KOPT-K1 (cell line): ENCODE data around the gene RHEX.

Experiments used
- H3K27ac ChIP-seq: fragments of 200-600 bp; sonication (generic); 2 replicates; pipeline ENCODE4 v1.5.1; 2016; ENCODE audit warnings: antibody characterized with exemption, mild to moderate bottlenecking, low read depth, low read length; ENCODE audit not compliant: poor library complexity, severe bottlenecking
- H3K36me3 ChIP-seq: fragments of 200-600 bp; sonication (generic); 2 replicates; pipeline ENCODE4 v1.5.1; 2017; ENCODE audit warnings: antibody characterized with exemption, mild to moderate bottlenecking, low read length, moderate library complexity; ENCODE audit not compliant: insufficient read depth
- H3K9me3 ChIP-seq: fragments of 200-600 bp; sonication (generic); 2 replicates; pipeline ENCODE4 v1.5.1; 2017; ENCODE audit warnings: antibody characterized with exemption, low read length, mild to moderate bottlenecking; ENCODE audit not compliant: insufficient read depth, poor library complexity, severe bottlenecking

RHEX gene

GRCh38 chr1:206109718-206110117 lies 56.7 kb downstream of the RHEX start:
- H3K36me3 ChIP-seq: no peaks in the 10 kb centered on the region
- no peaks in the 10 kb centered on the region for H3K9me3 ChIP-seq
- no peak overlapping the region for H3K27ac ChIP-seq

- Histone ChIP-seq H3K36me3 (no peaks in the 10 kb centered on the region), H3K9me3 (no peaks in the 10 kb centered on the region), H3K27ac (no peak overlapping the region)
These were observed 57.2 kb downstream of the RHEX start for GRCh38 chr1:206110161-206110560.

GRCh38 chr1:206110820-206111219 lies 57.8 kb downstream of the RHEX start:
- no peaks in the 10 kb centered on the region for H3K36me3 ChIP-seq
- no peak overlapping the region for H3K27ac ChIP-seq
- no peaks in the 10 kb centered on the region for H3K9me3 ChIP-seq

DNA sequence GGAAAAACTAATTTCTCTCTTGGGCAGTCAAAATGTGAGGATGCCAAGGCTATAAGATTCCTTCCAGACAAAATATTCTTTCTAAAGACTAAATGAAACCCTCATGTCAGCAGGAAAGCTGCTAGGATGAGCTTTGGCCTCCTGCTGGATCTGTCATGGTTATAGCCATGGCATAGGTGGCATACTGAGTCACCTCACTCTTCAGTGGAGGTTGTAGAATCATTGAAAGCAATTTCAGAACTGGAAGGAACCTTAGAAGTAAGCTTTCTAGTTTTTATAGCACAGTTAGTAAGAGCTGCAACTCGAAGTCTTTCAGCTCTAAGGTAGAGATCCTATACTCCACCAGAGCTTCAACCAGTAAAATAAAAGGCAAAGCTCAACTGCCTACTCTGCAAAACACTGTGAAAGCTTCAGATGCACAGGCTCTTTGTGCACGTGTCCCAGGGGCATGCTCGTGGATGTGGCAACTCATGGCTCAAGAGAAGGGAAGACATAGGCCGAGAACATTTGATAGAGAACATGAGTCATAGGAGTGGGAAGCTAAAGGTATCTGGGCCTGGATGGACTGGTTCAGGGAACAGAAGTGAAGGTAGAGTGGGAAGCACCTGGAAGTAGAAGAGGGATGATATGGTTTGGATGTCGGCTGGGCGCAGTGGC lies 58.4 kb downstream of the RHEX start:
- H3K36me3 ChIP-seq: no peaks in the 10 kb centered on the region
- H3K27ac ChIP-seq: no peak overlapping the region

GRCh38 chr1:206112600-206113301 lies 59.8 kb downstream of the RHEX start:
- Histone ChIP-seq H3K36me3 (no peaks in the 10 kb centered on the region), H3K9me3 (no peaks in the 10 kb centered on the region), H3K27ac (no peak overlapping the region)

More for the DNA sequence above, 58.4 kb downstream of the RHEX start:
- H3K9me3 ChIP-seq: no peaks in the 10 kb centered on the region

DNA sequence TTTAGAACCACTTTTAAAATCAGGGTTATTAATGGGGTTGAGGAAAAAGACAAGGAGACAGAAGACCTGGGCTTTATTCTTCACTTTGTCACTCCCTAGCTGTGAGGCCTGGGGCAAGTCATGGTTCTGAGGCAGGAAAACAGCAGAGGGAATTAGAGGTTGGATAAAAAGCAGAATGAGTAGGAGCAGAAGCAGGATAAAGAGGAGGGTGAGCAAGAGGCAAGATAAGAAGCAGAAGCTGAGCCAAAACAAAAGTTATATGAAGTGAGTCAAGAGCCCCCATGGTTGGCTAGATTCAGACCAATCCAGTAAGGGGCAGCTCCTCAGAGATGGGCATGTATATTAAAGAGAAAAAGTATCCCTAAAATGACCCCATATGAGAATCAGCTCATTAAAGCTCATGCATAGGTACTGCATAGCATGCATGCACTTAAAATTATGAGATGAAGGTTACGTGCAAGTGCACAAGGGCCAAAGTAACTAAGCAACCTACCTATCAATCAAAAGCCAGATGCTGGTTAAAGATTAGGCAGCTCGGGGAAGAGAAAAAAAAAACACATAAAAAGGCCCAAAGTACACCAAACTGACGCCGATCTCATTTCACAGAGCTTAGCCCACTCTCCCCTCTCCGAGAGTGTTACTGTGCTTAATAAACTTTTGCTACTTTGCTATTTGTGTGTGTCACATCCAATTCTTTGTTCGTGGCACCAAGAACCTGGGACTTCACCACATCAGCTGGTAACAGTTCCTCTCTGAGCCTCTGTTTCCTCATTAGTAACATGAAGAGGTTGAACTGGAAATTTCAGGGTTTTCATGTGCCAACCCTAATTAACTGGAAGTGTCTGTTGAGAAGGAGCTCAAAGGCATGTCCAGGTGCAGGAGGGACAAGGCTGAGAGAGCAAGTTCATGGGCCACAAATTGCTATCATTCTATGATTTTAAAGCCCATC lies 62.0 kb downstream of the RHEX start:
- H3K9me3 ChIP-seq: no peaks in the 10 kb centered on the region
- no peaks in the 10 kb centered on the region for H3K36me3 ChIP-seq
- no peak overlapping the region for H3K27ac ChIP-seq

DNA sequence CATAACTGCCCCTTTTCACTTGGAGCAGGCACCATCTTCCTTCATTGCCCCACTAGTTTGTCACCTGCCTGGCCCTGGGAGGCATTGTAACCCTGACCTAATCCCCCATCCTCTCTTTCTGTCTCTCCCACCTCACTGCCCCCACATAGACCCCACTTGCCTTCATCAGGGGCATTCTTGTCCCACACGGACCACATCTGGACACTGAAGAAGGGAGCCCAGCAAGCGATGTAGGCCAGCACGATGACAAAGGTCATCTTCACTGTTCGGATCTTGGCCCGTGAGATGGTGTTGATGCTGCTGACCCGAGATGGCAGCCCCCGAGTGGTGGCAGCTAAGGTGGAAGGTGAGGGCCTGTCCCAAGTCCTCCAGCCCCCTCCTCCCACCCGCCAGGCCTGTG lies 62.8 kb downstream of the RHEX start:
- Histone ChIP-seq H3K9me3 (peaks cover 4% of the 10 kb centered on the region), H3K27ac (no peak overlapping the region)

DNA sequence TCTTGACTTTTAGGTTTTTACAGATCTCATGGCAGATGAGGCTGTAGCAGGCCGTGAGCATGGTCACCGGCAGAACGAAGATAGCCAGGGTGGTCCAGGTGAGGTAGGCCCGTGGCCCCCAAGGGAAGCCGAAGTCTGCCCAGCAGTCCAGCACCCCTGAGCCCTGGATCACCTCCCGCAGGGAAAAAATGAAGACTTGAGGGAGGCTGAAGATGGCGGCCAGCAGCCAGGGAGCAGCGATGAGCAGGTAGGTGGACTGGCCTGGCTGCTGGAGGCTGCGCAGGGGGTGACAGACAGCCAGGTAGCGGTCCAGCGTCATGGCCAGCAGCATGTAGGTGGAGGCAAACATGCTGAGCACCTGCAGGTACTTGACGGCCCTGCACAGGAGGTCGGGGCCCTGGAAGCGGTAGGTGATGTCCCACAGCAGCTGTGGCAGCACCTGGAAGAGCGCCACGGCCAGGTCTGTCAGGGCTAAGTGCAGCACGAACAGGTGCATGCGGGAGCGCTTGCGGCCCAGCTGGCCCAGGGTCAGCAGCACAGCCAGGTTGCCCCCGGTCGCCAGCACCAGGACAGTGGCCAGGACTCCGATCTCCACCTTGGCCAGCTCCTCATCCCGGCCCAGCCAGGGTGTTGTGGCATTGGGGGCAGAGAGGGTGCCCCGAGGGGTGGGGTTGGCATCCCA lies 63.4 kb downstream of the RHEX start:
- Histone ChIP-seq H3K36me3 (no peaks in the 10 kb centered on the region), H3K27ac (no peak overlapping the region), H3K9me3 (peaks cover 9% of the 10 kb centered on the region)

More for the DNA sequence above, 62.8 kb downstream of the RHEX start:
- H3K36me3 ChIP-seq: no peaks in the 10 kb centered on the region

- no peaks in the 10 kb centered on the region for H3K36me3 ChIP-seq
- H3K9me3 ChIP-seq: peaks cover 14% of the 10 kb centered on the region
- no peak overlapping the region for H3K27ac ChIP-seq
These were observed 63.8 kb downstream of the RHEX start for GRCh38 chr1:206116873-206117150.

DNA sequence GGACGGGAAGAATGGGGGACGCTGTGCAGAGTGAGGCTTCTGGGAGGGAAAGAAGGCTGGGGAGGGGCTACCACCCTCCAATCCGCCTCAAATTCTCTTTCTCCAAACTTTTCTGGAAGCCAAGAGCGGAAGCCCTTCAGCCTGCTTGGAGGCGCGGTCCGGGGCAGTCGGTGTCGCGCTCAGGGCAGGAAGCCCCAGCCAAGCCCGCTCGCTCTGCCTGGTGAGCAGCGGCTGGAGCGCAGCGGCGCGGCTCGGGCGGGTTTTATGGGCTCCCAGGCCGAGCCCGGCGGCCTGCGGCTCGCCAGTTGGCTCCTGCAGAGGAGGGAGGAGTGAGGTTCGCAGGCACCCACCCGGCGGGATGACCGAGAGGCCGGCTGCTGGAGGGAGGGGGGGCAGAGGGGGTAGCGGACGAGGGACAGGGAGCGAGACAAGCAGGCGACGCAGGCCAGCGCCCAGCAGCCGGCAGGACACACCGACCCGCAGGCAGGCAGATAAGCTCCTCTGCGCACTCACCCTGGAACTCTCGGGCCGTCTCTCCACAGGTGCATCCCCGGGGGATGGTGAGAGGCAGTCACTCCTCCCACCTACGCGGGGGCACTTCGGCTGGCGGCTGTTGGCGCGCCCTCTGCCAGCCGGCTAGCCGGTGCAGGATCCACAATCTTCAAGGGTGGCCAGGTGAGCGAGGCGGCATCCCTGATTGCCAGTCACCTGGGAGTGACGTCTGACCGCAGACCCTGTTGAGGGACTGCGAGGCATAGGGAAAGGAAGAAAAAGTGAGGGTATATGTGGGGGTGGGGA lies 64.4 kb downstream of the RHEX start, which contains the start of gene AVPR1B:
Gene AVPR1B (minus strand): TSS at position 238 of the 798 bp plus-strand sequence. CDS start 498 bp downstream, outside the sequence.
- Histone ChIP-seq H3K9me3 (peaks cover 19% of the 10 kb centered on the region), H3K27ac (no peak within 1 kb of the TSS), H3K36me3 (no peaks in the 10 kb centered on the region)

- H3K27ac ChIP-seq: no peak overlapping the region
- H3K9me3 ChIP-seq: peaks cover 19% of the 10 kb centered on the region
These were observed 67.4 kb downstream of the RHEX start for GRCh38 chr1:206120406-206120805.

GRCh38 chr1:206121269-206121668 lies 68.3 kb downstream of the RHEX start:
- H3K27ac ChIP-seq: no peak overlapping the region
- peaks cover 19% of the 10 kb centered on the region for H3K9me3 ChIP-seq
- no peaks in the 10 kb centered on the region for H3K36me3 ChIP-seq

More at GRCh38 chr1:206120406-206120805, 67.4 kb downstream of the RHEX start:
- H3K36me3 ChIP-seq: no peaks in the 10 kb centered on the region

DNA sequence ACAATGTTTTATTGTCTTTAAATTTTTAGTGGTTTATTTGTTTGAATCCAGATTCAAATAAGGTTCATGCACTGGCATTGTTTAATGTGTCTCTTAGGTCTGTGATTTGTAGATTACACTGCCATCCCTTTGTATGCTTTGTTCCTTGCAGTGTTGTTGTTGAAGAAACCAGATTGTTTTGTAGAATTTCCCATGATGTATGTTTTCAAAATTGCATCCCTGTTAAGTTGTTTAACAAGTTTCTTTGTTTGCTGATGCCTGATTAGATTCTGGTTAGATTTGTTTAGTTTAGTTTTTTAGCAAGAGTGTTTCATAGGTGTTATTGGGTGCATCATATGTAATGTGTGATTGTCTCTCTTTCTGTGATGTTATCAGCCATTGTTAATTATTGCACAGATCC lies 69.7 kb downstream of the RHEX start:
- H3K27ac ChIP-seq: no peak overlapping the region
- peaks cover 19% of the 10 kb centered on the region for H3K9me3 ChIP-seq
- no peaks in the 10 kb centered on the region for H3K36me3 ChIP-seq

DNA sequence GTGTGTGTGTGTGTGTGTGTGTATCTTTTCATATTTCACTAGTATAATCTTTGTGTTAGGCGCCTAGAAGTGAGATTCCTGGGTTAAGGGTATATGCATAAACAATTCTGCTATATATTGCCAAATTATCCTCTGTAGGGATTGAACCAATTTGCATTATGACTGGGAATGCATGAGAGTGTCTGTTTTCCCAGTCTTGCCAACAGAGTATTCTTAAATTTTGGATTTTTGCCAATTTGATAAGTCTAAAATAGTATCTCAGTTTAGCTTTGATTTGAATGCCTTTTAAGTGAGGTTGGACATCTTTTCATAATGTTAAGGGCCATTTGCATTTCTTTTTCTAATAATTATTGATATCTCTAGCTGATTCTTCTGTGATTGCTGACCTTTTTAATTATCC lies 72.4 kb downstream of the RHEX start:
- Histone ChIP-seq H3K9me3 (peaks cover 19% of the 10 kb centered on the region), H3K36me3 (no peaks in the 10 kb centered on the region), H3K27ac (no peak overlapping the region)
